C4-2B (cell line): Measurements from ENCODE around the gene CEP135.

ENCODE experiments used
- H3K27ac ChIP-seq: fragments of 450-650 bp; 2 replicates; pipeline ENCODE4 v1.5.1; 2017
- CTCF ChIP-seq: fragments of 450-650 bp; conservative IDR thresholded peaks from 2 replicates; pipeline ENCODE4 v1.5.1; 2017; ENCODE audit warnings: mild to moderate bottlenecking
- ZFX ChIP-seq: fragments of 450-650 bp; IDR thresholded peaks from 2 replicates; pipeline ENCODE4 v1.6.1; 2017

Gene CEP135

GRCh38 chr4:55982976-55983375 lies 34.2 kb downstream of the CEP135 start:
- TF ChIP-seq CTCF = no peak
- no peak for TF ChIP-seq ZFX

GRCh38 chr4:55989766-55990165 lies 41.0 kb downstream of the CEP135 start:
- TF ChIP-seq CTCF = no peak
- TF ChIP-seq ZFX = no peak
- no peak overlapping the region for H3K27ac ChIP-seq

More at GRCh38 chr4:55982976-55983375, 34.2 kb downstream of the CEP135 start:
- no peak overlapping the region for H3K27ac ChIP-seq

- H3K27ac ChIP-seq = no peak overlapping the region
- TF ChIP-seq ZFX (no peak), CTCF (no peak)
Observed at GRCh38 chr4:55993994-55994663, 45.4 kb downstream of the CEP135 start.

GRCh38 chr4:55996646-55997045 lies 47.9 kb downstream of the CEP135 start:
- H3K27ac ChIP-seq = no peak overlapping the region
- TF ChIP-seq CTCF = no peak
- no peak for TF ChIP-seq ZFX

GRCh38 chr4:56003606-56004005 lies 54.9 kb downstream of the CEP135 start:
- TF ChIP-seq CTCF (no peak), ZFX (no peak)
- no peak overlapping the region for H3K27ac ChIP-seq

- no peak for TF ChIP-seq CTCF
- TF ChIP-seq ZFX = no peak
- H3K27ac ChIP-seq = no peak overlapping the region
Observed at GRCh38 chr4:56004235-56004634, 55.5 kb downstream of the CEP135 start.

- no peak overlapping the region for H3K27ac ChIP-seq
- TF ChIP-seq ZFX (no peak), CTCF (no peak)
Observed at GRCh38 chr4:56007154-56007553, 58.4 kb downstream of the CEP135 start.
